Measurements from ENCODE around the gene RBM44.

Gene RBM44

DNA sequence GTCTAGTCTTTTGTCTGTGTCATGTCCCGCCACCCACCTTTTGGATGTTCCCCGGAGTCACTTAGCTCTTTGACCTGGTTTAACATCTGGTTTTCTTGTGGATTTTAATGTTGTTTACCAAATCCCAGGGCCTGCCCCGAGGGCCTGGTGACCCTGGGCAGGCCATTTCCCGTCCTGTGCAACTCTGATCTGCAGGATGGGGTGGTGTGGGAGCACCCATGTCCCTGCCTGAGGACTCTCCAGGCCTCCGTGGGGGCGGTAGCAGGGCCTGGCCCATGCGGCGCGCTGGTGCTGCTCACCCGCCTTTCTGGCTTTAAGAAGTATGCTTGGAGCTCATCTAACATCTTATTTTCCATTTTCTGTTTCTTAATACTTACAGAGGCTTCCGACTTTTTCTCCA, 71.5 kb downstream of the RBM44 start:
- no peak for DNase-seq (ENCODE audit: low read depth)

GRCh38 chr2:237870754-237871651, 72.4 kb downstream of the RBM44 start:
- no peak for DNase-seq (ENCODE audit: low read depth)

DNA sequence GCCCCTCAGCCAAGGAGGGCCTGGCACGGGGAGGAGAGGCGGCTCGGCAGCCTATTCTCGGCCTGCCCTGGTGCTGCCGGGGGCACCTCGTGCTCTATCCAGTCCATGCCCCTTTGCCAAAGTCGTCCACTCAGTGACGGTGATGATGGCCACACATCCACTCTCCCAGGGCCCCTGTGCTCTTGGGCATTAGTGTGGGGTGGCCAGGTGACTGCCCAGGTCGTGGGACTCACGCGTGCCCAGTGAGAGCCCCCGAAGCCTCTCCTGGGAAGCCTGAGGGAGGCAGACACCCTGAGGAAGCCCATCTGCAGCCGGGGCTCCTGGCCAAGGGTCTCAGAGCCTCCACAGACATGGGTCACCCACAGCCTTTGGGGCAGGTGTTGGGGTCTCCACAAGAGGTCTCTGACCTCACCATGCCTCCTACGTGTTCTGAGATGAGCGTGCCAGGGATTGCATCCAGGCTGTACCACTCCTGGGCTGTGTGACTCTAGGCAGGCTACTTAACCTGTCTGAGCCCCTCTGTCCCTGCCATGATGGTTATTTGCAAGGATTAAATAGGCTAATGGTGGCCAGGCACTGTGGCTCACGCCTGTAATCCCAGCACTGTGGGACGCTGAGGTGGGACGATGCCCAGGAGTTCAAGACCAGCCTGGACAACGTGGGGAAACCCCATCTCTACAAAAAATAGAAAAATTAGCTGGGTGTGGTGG, 73.8 kb downstream of the RBM44 start:
- DNase-seq (ENCODE audit: low read depth) = no peak

DNA sequence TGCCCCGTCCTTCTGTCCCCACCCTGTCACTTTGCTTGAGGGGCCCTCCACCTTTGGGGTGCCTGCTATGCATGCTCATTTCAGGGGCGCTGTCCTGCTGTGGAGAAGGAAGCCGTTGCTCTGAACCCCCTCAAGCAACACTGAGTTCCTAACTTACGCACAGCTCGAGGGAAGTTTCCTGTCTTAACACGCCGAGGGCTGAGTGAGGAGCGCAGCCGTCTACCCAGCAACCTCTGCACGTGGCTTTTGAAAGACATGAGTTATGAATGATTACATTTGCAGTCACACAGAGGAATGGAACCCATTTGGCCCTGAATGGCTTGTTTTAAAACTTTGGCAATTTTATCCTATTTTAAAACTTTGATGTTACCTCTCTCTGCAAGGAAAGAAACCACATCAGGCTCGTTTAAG, 74.8 kb downstream of the RBM44 start:
- no peak for DNase-seq (ENCODE audit: low read depth)

- DNase-seq (ENCODE audit: low read depth) = no peak
These were observed 75.4 kb downstream of the RBM44 start for GRCh38 chr2:237873897-237874551.

GRCh38 chr2:237874585-237875161, 76.1 kb downstream of the RBM44 start:
- DNase-seq (ENCODE audit: low read depth) = no peak

DNA sequence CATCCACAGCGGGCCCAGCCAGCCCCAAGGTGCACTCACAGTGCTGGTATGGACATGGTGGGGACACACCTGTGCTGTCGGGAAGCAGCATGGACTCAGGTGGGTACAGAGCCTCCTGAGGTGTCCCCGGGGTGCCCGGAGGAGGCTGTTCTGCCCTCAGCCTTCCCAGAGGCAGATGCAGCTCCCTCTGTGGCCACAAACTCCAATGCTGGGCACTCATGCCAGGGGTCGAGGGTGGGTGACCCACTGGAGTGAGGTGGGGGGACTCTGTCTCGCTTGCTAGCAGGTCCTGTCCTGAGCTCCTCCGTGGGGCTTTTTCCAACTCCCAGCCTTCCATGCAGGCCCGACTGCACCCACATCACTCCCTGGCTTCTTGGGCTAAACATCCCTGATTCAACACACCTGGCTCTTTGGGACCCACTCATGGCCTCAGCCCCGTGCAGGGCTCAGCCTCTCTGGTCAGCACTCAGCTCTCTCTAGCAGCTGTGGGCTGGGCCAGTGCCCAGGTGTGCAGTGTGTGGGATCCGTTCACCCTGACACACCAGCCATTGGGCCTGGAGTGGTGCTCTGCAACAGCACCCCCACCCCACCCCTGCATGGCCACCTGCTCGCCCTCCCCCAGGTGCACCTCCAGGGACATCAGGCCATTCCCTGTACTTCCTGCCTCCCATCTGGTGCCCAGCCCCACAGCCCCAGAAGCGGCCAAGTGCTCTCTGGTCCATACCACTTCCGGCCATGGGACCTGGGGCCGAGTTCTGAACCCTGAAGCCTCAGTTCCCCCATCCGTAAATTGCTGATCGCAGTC, 76.9 kb downstream of the RBM44 start:
- no peak for DNase-seq (ENCODE audit: low read depth)

DNA sequence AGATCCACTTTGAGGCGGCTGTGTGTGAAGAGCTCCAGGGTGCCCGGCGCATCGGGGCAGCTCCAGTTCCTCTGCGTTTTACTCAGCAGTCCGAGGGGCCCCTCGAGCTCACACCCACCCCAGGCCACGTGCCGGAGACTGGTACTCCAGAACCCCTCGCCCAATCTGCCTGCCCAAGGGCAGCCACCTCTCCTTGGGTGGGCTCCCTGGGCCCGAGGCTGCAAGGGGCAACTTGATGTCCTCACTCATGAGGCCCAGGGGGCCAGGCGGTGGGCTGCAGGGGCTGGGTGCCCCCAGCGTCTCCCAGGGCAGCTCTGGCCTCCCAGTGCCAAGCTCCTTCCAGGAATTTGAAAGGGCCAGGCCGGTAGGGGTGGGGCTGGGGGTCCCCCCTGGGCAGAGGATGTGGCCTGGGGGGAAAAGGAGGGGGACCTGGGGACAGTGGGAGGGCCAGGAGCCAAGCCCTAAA, 77.5 kb downstream of the RBM44 start:
- no peak for DNase-seq (ENCODE audit: low read depth)

DNA sequence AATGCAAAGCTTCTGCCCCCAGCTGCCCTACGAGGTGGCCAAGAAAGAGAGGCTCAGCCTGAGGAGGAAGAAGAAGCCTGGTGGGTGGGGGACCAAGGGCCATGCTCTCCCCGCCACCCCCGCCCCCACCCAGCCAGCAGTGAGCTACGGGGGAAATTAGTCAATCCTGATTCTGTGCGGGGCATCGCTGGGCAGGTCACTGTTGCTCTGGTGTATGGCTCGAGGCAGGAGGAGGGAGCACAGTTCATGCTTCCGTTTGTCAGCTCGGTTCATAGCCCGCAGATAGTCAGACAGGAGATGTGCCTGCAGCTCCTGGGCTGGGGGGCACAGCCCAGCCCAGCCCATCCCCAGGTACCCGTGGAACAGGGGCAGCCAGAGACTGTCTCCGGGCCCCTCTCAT, 78.0 kb downstream of the RBM44 start:
- no peak for DNase-seq (ENCODE audit: low read depth)

GRCh38 chr2:237876951-237877491, 78.4 kb downstream of the RBM44 start:
- no peak for DNase-seq (ENCODE audit: low read depth)

DNA sequence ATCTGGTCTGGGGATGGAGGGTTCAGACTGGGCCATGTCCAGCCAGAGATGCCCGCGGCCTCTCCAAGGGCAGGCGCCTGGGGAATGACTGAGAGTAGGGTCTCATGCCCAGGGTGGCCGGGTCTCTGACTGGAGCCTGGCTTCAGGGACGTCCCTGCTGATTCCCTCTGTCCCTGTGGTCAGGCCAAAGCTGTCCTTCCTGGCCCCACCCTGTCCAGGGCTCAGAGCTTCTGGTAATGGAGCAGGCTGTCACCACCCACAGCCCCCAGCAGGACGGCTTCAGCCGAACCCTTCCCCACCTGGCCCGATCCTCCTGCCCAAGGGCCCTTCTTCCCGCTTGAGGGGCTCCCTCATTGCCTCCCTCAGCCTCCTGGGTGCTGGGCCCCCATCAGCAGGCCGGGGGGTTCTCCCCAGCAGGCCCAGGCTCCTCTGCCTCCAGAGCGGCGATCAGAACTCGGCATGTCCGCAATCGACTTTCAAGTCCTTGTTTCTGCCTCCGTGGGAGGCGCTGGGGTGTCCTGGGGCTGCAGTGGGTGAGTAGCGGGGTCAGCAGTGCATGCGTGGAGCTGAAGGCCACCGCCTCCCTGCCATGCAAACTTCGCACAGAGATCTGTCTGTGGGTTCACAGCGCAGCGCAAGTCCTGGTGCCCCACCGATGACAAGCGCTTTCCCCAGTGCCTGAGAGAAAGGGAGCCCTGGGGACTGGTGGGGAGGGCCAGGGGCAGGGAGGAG, 79.2 kb downstream of the RBM44 start:
- DNase-seq (ENCODE audit: low read depth) = no peak

GRCh38 chr2:237878321-237879057, 79.9 kb downstream of the RBM44 start:
- DNase-seq (ENCODE audit: low read depth) = no peak

DNA sequence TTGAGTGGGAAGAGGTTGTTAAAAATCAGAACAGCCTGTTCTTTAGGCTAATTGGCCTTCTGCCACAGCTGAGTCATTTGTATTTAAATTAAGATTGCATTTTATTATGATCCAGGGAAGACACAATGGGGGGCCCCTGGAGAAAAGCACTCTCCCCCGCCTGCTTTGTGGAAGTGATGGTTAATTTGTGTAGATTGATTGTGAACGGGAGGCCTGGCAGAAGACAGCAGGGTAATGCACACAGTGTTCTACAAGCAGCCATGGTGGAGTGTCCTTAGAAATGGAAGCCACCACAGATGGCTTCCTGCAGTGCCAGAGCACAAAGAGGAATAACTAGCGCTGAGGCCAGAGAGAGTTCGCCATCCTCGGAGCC, 80.5 kb downstream of the RBM44 start:
- DNase-seq (ENCODE audit: low read depth) = no peak

DNA sequence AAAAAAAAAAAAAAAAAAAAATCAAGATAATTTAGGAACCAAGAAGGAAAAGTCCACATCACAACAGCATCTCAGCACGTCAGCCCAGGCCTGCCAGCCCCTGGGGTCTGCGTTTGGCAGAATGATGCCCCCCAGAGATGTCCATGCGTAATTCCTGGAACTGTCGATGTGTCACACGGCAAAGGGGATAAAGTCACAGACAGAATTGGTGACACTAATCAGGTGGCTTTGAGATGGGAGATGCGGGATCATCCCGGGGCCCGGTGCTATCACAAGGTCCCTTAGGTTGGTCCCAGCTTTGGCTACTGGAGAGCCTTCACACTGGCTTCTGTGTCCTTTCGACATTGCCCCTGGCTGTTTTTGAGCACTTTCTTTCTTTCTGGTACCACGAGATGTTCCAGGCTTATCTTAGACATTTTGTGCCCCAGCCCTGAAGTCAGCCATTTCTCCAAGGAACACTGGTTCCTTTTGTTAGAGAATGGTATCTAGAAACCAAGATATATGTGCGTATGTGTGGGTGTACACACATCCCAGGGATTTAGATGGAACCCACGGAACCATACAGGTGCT, 81.5 kb downstream of the RBM44 start:
- DNase-seq (ENCODE audit: low read depth) = no peak

DNA sequence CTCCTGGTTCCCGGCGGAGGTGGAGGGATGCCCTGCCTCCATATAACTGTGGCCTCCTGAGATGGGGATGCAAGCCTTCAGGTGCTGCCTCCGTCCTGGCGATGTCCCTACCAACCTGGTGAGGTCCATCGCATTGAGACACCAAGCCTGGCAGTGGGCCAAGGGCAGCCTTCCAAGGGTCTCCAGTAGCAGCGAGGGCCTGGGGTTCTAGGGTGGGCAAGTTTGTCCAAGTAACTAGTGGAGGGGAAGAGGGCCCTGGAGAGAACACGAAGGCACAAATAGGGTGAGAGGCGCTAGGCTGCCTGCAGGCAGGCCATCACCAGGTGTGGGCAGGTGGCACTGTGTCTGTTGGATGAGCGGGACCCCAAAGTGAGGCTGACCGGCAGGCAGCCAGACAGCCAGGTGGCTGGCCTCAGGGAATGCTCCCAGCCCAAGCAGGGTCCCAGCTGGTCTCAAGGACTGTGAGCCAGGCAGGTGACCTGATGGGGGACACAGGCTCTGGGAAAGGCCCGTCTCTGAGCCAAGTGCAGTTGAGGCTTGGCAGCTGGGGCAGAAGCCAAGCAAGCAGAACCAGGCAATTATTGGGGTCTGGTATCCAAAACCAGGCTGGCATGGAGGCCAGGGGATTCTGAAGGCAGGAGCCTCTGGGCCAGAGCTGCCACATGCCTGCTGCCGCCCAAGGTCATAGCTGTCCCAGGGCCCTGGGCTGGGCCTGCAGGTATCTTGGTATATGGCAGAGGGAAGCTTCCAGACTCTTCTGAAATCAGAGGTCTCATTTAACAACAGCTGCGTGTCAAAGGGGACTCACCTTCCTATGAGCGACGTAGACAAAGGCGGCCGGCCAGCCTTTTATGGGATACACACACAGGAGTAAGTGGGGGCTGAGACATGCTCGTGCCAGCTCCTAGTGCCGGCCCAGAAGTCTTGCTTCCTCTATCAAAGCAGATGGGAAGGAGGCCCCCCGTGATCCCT, 84.2 kb downstream of the RBM44 start:
- no peak for DNase-seq (ENCODE audit: low read depth)

GRCh38 chr2:237883951-237884446, 85.4 kb downstream of the RBM44 start:
- DNase-seq (ENCODE audit: low read depth) = no peak

DNA sequence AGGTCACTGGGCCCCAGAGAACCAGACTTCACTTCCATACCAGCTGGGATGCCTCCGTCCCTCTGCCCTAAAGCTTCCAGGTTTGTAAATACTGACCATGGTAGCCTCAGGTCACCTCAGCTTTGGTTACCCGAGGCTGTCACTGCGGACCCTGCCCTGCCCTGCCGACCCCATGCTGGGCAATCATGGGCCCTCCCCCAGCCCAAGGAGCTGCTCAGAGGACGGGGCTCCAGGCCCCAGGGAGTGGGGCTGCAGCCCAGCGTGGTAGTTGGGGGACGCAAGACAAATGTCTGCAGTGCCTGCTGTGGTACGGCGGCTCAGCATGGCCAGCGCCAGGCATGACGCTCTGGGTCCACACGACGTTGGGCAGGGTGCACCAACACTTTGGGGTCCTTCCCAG, 86.1 kb downstream of the RBM44 start:
- DNase-seq (ENCODE audit: low read depth) = no peak

Measured in stimulated activated CD8-positive, alpha-beta memory T cell treated with anti-CD3 and anti-CD28 coated beads, Interleukin-12 subunit alpha, Interleukin-12 subunit beta, amount 100 ng/mL, for 1 hour (primary cell).